Muscle layer of colon (tissue), 2 donors: ENCODE measurements around the gene EFNA5.
"Not testable (repeated sequence)": the region's sequence is repeated elsewhere in the genome, so short reads cannot be mapped to it uniquely, and the experiment has no call there.

Experiments
- H3K27ac ChIP-seq: one replicate; pipeline ENCODE4 v1.7.0; 2013; ENCODE audit warnings: low read depth, mild to moderate bottlenecking, low read length, moderate library complexity
- H3K27me3 ChIP-seq, 2 donors: one replicate each; pipeline ENCODE4 v1.7.0; 2013; ENCODE audit warnings: low read length in 2 of 2, mild to moderate bottlenecking in 2 of 2; ENCODE audit not compliant: insufficient read depth in 2 of 2, control insufficient read depth in 1 of 2
- H3K36me3 ChIP-seq: one replicate; pipeline ENCODE4 v1.7.0; 2013; ENCODE audit warnings: mild to moderate bottlenecking, low read length; ENCODE audit not compliant: insufficient read depth
- H3K4me1 ChIP-seq: one replicate; pipeline ENCODE4 v1.7.0; 2013; ENCODE audit warnings: mild to moderate bottlenecking, low read length; ENCODE audit not compliant: insufficient read depth
- H3K4me3 ChIP-seq, 2 donors: one replicate each; pipeline ENCODE4 v1.7.0; 2013; ENCODE audit warnings: low read length in 2 of 2, low read depth in 1 of 2, mild to moderate bottlenecking in 1 of 2, moderate library complexity in 1 of 2
- H3K9ac ChIP-seq: one replicate; pipeline ENCODE4 v1.7.0; 2013; ENCODE audit warnings: low read length
- H3K9me3 ChIP-seq: one replicate; pipeline ENCODE4 v1.7.0; 2013; ENCODE audit warnings: mild to moderate bottlenecking, low read length
- donor health status: abdominal sarcoma.
- donor health status: Adenocarcinoma of cecum.

Gene EFNA5

DNA sequence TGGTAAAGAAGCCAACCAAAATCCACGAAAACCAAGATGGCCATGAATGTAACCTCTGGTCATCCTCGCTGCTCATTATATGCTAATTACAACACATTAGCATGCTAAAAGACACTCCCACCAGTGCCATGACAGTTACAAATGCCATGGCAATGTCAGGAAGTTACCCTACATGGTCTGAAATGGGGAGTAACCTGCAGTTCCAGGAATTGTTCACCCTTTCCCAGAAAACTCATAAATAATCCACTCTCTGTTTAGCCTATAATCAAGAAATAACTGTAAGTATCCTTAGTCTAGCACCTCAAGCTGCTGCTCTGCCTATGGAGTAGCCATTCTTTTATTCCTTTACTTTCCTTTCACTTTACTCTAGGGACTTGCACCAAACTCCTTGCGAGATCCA is 160.6 kb downstream of the EFNA5 start:
- Histone ChIP-seq H3K9me3 (no peaks in the 10 kb centered on the region), H3K4me1 (no peaks in the 10 kb centered on the region), H3K9ac (no peak overlapping the region), H3K4me3 (no peak overlapping the region), H3K27ac (no peak overlapping the region), H3K27me3 (no peaks in the 10 kb centered on the region), H3K36me3 (no peaks in the 10 kb centered on the region)

DNA sequence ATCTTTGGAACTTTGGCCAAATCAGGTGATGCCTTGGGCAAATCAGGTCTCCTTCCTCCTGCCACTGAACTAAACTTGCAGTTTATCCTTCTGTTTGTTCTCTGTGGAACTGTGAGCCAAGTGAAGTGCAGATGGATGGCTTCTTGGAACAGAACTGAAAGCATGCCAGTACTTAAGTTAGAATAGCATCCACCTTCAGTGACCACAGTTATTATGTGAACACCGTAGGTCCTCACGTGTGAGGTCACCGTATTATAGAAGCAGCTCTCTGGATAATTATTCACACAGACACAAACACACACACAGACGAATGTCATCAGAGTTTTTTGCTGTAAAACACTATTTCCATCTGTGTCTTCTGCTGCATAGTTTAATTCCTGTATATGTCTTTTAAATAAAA is 162.6 kb downstream of the EFNA5 start:
- H3K9ac ChIP-seq, result no peak overlapping the region
- no peaks in the 10 kb centered on the region for H3K36me3 ChIP-seq

DNA sequence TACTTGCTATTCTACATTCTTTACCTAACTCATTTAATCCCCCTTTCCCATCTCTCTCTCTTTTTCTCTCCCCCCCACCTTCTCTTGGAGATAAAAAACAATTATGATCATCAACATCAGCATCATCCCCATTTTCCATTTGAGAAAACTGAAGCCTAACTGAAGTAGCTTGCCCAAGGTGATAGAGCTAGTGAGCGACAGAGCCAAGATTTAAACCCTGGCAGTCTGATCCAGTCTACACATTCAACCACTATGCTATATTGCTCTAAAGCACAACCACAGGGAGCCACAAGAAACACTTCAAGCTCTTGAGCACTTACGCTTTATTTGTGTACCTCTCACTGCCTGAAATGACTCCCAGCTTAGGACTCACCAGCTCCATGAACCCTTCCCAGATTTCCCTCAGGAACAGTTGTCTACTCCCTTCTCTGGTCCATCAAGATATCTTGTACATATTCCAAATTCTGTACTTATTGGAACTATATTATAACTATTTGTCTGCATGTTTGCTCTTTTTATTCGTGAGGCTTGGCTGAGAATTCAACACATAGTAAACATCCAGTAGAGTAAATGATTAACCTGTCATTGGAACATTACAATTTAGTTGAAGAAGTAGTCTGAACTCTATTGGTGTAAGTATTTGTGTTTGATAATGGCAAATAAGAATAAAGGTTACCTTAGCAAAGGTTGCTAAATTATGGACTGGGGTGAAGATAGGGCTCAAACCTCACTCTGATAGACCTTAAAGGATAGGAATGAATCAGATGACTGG is 164.8 kb downstream of the EFNA5 start:
- Histone ChIP-seq H3K36me3 (no peaks in the 10 kb centered on the region), H3K27me3 (no peaks in the 10 kb centered on the region), H3K4me3 (no peak overlapping the region), H3K4me1 (no peaks in the 10 kb centered on the region), H3K27ac (no peak overlapping the region), H3K9me3 (no peaks in the 10 kb centered on the region), H3K9ac (no peak overlapping the region)

More for the DNA sequence above, 162.6 kb downstream of the EFNA5 start:
- Histone ChIP-seq H3K4me1 (no peaks in the 10 kb centered on the region), H3K27me3 (no peaks in the 10 kb centered on the region), H3K4me3 (no peak overlapping the region), H3K9me3 (no peaks in the 10 kb centered on the region), H3K27ac (no peak overlapping the region)

DNA sequence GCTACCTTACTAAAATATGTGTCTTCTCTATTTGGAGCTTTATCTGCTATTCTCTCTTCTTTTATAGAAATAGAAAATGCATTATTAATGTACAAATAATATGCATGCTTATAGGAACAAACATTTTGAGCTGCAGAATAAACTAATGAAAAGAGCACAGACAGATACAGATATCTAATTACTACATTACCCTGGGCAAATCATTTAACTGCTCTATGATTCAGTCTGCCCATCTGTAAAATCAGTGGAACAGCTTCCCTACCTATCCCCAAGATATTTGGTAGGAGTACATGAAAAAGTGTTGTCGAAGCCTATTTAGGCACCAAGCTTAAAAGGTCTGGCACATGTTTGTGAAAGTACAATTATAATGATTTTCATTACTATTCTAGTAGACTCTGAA is 166.3 kb downstream of the EFNA5 start:
- Histone ChIP-seq H3K36me3 (no peaks in the 10 kb centered on the region), H3K27me3 (no peaks in the 10 kb centered on the region), H3K4me3 (no peak overlapping the region), H3K4me1 (no peaks in the 10 kb centered on the region), H3K27ac (no peak overlapping the region), H3K9ac (no peak overlapping the region), H3K9me3 (no peaks in the 10 kb centered on the region)

DNA sequence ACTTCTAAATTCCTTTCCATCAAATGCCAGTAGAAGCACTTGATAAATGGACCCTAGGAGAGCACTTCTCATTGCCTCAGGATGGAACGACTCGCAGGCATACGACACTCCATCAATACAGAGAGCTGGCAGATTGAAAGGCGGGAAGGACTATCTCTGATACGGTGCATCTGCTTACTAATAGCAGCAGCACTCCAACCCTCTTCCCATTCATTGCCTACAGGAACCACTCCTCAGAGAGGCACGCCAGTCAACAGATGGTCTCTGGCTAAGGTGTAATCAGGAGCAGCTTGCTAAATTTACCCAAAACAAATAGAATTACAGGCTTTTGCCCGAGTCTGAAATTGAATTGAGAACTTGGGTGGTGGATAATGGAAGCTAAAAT is 168.1 kb downstream of the EFNA5 start:
- Histone ChIP-seq H3K9me3 (no peaks in the 10 kb centered on the region), H3K27me3 (no peaks in the 10 kb centered on the region), H3K36me3 (no peaks in the 10 kb centered on the region), H3K9ac (no peak overlapping the region), H3K4me1 (no peaks in the 10 kb centered on the region), H3K27ac (no peak overlapping the region), H3K4me3 (no peak overlapping the region)

DNA sequence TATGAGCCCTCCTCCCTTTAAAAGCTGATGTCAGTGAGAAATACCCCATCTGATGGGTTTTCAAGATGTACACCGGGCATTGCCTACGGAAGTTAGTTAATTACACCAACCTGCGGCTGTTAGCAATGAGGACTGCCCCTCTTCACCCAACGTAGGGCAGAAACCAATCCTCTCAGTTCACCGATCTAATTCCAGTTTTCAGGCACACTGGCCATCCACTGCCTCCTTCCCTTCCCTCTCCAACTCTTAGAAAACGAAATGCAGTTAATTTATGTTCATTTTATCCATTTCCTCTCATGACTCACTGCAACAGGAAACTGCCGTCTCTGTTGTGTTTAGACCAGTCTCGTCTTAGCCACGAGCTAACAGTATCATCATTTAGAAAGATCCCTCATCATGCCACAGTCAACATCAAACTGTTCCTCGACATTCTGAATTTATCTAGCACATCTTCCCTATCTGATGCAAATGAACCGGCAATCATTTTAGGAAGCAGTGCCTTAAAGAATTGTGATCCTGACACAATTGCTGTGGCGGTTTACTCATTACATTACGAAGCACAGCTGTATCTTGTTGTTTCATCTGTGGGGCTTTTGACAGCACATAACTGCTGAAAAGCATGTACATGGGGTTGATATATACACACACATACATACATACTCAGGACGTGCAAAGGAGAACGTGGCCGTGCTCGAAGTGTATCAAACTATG is 168.6 kb downstream of the EFNA5 start:
- Histone ChIP-seq H3K36me3 (no peaks in the 10 kb centered on the region), H3K4me3 (no peak overlapping the region), H3K4me1 (no peaks in the 10 kb centered on the region), H3K27ac (no peak overlapping the region), H3K27me3 (no peaks in the 10 kb centered on the region), H3K9me3 (no peaks in the 10 kb centered on the region), H3K9ac (no peak overlapping the region)

DNA sequence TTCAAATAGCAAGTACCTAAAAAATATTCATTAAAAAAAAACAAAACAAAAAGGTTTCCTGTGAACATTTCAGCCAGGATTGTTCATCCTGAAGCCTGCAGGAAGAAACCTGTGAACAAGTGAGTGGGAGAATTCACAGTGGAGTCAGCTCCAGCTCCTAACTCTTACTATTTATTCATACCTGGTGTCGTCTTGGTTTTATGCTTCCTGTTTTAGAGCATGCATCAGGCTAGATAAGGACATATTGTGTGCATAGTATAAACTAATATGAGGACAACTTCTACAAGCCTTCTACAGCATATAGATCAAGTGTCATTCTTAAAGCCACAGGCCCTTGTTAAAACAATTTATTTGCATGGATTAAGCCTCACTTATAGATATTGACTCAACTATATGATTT is 169.9 kb downstream of the EFNA5 start:
- Histone ChIP-seq H3K27ac (no peak overlapping the region), H3K9me3 (no peaks in the 10 kb centered on the region), H3K27me3 (no peaks in the 10 kb centered on the region), H3K4me3 (no peak overlapping the region), H3K9ac (no peak overlapping the region), H3K36me3 (no peaks in the 10 kb centered on the region), H3K4me1 (no peaks in the 10 kb centered on the region)

DNA sequence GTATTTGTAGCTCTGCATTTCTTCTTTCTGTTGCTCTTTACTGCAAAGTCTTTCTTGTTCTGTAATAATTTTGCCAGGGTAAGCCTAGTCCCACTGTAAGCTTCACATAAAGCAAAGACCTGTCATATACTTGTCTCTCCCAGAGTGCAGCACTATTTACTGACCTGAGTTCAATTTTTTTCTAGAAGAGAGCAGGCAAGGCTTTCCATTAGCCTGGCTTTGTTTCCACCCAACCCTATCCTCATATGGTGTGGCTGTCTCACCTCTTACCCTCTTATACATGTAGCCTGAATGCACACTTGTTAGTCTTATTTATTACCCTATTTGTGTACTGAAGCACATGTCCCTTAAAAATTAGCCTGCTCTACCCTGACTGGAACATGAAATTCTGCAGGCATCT is 170.4 kb downstream of the EFNA5 start:
- H3K4me1 ChIP-seq, result no peaks in the 10 kb centered on the region
- H3K27me3 ChIP-seq, result no peaks in the 10 kb centered on the region
- no peak overlapping the region for H3K4me3 ChIP-seq
- no peak overlapping the region for H3K27ac ChIP-seq
- no peaks in the 10 kb centered on the region for H3K9me3 ChIP-seq
- no peaks in the 10 kb centered on the region for H3K36me3 ChIP-seq
- H3K9ac ChIP-seq, result no peak overlapping the region

DNA sequence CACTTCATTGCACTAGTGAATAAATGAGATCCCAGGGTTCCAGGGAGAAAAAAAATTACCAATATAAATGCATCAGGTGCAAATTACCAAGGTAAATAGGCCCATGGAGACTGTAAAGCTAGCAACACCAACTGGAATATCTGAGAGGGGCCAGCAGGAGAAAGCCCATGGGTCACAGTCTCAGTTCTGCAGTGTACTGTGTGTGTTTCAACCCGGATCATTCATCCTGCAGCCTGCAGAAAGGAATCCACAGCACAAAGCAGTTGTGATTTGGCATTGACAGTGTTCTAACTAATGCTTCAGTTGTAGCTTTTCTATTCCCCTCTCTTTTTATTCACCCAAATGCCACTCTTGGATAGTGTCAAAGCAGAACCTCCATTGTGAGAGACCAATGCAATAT is 171.0 kb downstream of the EFNA5 start:
- H3K36me3 ChIP-seq, result no peaks in the 10 kb centered on the region
- H3K4me3 ChIP-seq, result no peak overlapping the region
- H3K27me3 ChIP-seq, result no peaks in the 10 kb centered on the region
- H3K27ac ChIP-seq, result no peak overlapping the region
- H3K9me3 ChIP-seq, result no peaks in the 10 kb centered on the region
- H3K4me1 ChIP-seq, result no peaks in the 10 kb centered on the region
- H3K9ac ChIP-seq, result no peak overlapping the region

DNA sequence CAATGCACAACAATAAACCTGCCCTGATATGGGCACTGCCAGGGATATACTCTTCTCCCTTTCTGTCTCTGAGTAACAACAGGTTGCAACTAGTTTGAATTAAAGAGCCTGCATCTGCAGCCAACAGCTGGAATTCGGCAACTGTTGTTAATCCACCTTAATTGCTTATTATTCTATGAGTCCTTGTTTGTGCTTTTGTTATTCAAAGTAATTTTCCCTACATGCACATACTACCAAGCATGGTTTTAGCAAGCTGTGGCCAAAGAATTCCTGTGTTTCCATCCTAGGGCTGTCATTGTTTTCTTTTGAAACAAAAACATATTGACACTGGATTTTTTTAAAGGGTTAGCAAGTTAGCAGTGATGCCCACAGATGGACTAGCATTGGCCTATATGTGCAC is 171.5 kb downstream of the EFNA5 start:
- H3K27ac ChIP-seq, result no peak overlapping the region
- H3K9ac ChIP-seq, result no peak overlapping the region
- H3K9me3 ChIP-seq, result no peaks in the 10 kb centered on the region
- H3K36me3 ChIP-seq, result no peaks in the 10 kb centered on the region
- H3K4me3 ChIP-seq, result no peak overlapping the region
- H3K27me3 ChIP-seq, result no peaks in the 10 kb centered on the region
- H3K4me1 ChIP-seq, result no peaks in the 10 kb centered on the region

DNA sequence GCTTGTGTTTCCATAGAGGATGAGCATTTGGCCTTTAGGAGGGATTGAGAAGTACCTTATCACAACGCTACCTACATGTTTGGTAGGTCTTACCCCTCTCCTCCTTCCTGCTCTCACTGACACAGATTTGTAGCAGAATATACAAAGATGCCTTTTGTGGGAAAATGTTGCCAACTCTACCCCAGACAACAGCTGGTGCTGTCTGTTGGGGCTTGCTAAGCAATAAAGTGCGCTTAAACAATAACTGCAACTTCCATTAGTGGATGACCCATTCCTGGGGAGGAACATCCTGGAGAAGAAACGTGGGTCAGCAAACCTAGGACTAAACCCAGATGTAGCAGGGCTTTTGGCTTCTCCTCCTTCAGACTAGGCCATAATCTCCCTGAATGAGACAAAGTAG is 174.3 kb downstream of the EFNA5 start:
- Histone ChIP-seq H3K9ac (no peak overlapping the region), H3K27me3 (no peaks in the 10 kb centered on the region), H3K36me3 (no peaks in the 10 kb centered on the region), H3K9me3 (no peaks in the 10 kb centered on the region), H3K4me3 (no peak overlapping the region), H3K27ac (no peak overlapping the region), H3K4me1 (no peaks in the 10 kb centered on the region)

DNA sequence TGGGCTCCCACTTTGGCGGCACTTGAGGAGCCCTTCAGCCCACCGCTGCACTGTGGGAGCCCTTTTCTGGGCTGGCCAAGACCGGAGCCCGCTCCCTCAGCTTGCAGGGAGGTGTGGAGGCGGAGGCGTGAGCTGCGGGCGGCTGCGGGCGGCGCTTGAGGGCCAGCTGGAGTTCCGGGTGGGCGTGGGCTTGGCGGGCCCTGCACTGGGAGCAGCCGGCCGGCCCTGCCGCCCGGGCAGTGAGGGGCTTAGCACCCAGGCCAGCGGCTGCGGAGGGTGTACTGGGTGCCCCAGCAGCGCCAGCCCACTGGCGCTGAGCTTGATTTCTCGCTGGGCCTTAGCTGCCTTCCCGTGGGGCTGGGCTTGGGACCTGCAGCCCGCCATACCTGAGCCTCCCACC is 176.6 kb downstream of the EFNA5 start:
- not testable (repeated sequence) for H3K36me3 ChIP-seq, H3K9me3 ChIP-seq, H3K9ac ChIP-seq, H3K27me3 ChIP-seq, H3K4me3 ChIP-seq, H3K27ac ChIP-seq, H3K4me1 ChIP-seq
